ENCODE measurements around the gene KNSTRN.

Gene KNSTRN

DNA sequence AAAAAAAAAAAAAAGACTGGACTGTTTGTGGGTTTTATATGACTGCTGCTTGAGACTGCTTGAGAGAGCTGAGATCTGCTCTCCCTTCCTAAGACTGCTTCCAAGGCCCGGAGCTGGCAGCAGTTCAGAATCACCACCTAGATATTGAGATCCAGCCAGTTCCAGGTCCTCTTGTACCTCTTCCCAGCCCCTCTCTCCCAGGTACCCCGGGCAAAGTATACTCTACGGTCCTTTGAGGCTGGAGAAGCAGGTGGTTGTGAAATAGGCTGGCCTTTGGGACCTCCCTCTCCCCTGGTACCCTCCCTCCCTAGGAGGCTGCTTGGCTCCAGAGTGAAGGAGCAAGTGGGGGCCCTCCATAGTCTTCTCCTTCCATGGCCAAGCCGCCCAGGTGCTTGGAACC lies 45.7 kb downstream of the KNSTRN start:
- H3K27me3 ChIP-seq (ENCODE audit: control insufficient read depth, insufficient read depth, low read length) = no peaks in the 10 kb centered on the region
- no peaks in the 10 kb centered on the region for H3K36me3 ChIP-seq (ENCODE audit: control insufficient read depth, insufficient read depth, low read length)
- no peak overlapping the region for H3K27ac ChIP-seq
- H3K79me2 ChIP-seq = no peaks in the 10 kb centered on the region
- H3K4me2 ChIP-seq (ENCODE audit: low read length) = no peak overlapping the region
- no peak overlapping the region for H3K4me3 ChIP-seq (ENCODE audit: low read depth, low read length)
- TF ChIP-seq, protein P1, sequence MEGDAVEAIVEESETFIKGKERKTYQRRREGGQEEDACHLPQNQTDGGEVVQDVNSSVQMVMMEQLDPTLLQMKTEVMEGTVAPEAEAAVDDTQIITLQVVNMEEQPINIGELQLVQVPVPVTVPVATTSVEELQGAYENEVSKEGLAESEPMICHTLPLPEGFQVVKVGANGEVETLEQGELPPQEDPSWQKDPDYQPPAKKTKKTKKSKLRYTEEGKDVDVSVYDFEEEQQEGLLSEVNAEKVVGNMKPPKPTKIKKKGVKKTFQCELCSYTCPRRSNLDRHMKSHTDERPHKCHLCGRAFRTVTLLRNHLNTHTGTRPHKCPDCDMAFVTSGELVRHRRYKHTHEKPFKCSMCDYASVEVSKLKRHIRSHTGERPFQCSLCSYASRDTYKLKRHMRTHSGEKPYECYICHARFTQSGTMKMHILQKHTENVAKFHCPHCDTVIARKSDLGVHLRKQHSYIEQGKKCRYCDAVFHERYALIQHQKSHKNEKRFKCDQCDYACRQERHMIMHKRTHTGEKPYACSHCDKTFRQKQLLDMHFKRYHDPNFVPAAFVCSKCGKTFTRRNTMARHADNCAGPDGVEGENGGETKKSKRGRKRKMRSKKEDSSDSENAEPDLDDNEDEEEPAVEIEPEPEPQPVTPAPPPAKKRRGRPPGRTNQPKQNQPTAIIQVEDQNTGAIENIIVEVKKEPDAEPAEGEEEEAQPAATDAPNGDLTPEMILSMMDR (IDR thresholded peaks at IDR 0.05) = no peak
- no peak overlapping the region for H3K9ac ChIP-seq
- no peak overlapping the region for H2AFZ ChIP-seq
- H3K4me1 ChIP-seq = no peaks in the 10 kb centered on the region
- no peaks in the 10 kb centered on the region for H3K9me3 ChIP-seq (ENCODE audit: control insufficient read depth, low read length)

DNA sequence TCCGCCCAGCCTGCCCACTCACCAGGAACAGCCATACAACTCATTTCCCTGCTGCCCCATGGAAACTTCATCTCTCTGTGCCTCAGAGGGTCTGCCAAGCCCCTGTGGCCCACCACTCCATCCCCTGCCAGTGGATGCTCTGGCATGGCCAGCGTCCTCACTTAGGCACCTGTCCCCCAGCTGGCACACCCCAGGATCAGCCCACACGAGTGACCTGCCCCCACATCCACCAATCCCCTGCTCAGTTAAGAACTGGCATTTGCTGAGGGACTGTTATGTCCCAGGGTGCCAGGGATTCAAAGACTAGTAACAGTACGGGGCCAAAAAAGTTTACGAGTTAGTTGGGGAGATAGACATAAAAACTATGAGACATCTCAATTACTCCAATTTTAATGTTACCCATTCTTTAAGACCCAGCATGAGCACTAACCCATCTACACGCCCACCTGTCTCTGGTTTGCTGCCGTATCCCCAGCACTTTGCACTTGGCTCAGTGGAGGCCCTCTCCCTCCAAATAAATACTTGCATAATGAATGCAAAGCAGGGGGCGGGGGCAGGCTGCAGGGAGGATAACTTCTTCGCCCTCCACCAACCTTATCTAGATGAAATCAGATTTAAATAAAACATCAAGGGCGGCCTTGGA lies 46.7 kb downstream of the KNSTRN start:
- H3K27me3 ChIP-seq (ENCODE audit: control insufficient read depth, insufficient read depth, low read length) = no peaks in the 10 kb centered on the region
- no peak overlapping the region for H3K4me2 ChIP-seq (ENCODE audit: low read length)
- H3K36me3 ChIP-seq (ENCODE audit: control insufficient read depth, insufficient read depth, low read length) = no peaks in the 10 kb centered on the region
- H3K4me3 ChIP-seq (ENCODE audit: low read depth, low read length) = no peak overlapping the region
- no peak overlapping the region for H3K27ac ChIP-seq
- H3K79me2 ChIP-seq = no peaks in the 10 kb centered on the region
- no peak overlapping the region for H2AFZ ChIP-seq
- H3K4me1 ChIP-seq = no peaks in the 10 kb centered on the region
- H3K9me3 ChIP-seq (ENCODE audit: control insufficient read depth, low read length) = no peaks in the 10 kb centered on the region
- TF ChIP-seq, protein P1 (IDR thresholded peaks at IDR 0.05) = no peak
- H3K9ac ChIP-seq = no peak overlapping the region

DNA sequence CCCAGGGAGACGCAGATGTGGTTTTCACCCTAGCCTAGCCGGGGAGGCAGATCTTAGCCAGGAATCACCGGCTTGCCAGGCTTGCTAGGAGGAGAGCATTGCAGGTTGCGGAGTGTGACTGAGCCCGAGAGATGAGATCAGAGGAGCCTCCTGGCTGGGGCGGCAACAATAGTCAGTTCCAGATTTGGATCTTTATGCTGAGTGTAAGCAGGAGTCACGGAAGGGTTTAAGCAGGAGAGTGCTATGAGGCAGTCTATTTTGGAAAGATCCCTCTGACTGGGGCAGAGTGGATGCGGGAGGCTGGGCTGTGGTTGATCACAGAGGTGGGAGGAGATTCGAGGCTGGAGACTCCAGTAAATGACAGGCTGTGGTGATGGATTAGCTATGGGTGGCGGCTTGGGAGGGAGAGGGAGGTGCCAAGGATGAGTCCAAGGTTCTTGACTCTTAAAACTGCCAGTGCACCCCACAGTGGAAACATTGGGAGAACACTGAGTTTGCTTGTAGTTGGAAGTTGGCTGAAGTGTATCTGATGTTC lies 47.8 kb downstream of the KNSTRN start:
- Histone ChIP-seq H3K9me3 (ENCODE audit: control insufficient read depth, low read length) (no peaks in the 10 kb centered on the region), H3K4me2 (ENCODE audit: low read length) (no peak overlapping the region), H2AFZ (peak overlapping the region; percentile 46), H3K4me3 (ENCODE audit: low read depth, low read length) (no peak overlapping the region), H3K27ac (no peak overlapping the region), H3K36me3 (ENCODE audit: control insufficient read depth, insufficient read depth, low read length) (no peaks in the 10 kb centered on the region), H3K9ac (no peak overlapping the region), H3K27me3 (ENCODE audit: control insufficient read depth, insufficient read depth, low read length) (no peaks in the 10 kb centered on the region), H3K79me2 (no peaks in the 10 kb centered on the region), H3K4me1 (no peaks in the 10 kb centered on the region)
- TF ChIP-seq, protein P1 (IDR thresholded peaks at IDR 0.05) = no peak

DNA sequence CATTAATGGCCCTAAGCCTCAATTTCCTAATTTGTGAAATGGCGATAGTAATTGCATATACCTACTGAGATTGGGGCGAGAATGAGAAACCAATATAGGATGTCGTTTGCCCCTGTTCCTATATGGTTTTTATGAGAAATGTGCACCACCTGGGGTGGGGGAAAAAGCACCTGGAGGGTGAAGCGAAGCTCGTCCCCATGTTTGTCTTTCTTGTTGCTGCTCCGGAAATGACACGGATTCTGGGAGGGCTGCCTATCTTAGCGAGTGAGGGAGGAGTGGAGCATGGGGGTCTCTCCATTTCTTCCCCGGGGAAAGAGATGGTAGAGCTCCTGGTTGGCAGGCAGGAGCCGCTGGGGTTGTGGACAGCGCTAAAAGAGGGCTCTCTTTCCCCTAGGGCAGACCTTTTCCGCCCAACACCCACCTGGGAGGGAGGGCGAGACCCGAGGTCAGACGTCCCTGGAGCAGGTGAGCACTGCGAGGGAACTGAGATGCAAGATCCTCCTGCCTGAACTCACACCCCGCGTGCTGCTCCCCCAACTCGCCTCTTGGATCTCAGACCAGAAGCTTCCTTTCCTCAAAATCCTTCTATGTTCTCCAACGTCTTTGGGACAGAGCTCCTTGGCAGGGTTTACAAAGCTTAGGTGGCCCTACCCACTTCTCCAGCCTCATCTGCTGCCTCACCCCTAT lies 52.6 kb downstream of the KNSTRN start:
- no peaks in the 10 kb centered on the region for H3K9me3 ChIP-seq (ENCODE audit: control insufficient read depth, low read length)
- no peak overlapping the region for H3K9ac ChIP-seq
- no peaks in the 10 kb centered on the region for H3K27me3 ChIP-seq (ENCODE audit: control insufficient read depth, insufficient read depth, low read length)
- TF ChIP-seq, protein P1 (IDR thresholded peaks at IDR 0.05) = no peak
- H3K79me2 ChIP-seq = no peaks in the 10 kb centered on the region
- no peak overlapping the region for H3K4me3 ChIP-seq (ENCODE audit: low read depth, low read length)
- H3K4me2 ChIP-seq (ENCODE audit: low read length) = no peak overlapping the region
- H3K4me1 ChIP-seq = peaks cover 8% of the 10 kb centered on the region
- H3K27ac ChIP-seq = no peak overlapping the region
- no peaks in the 10 kb centered on the region for H3K36me3 ChIP-seq (ENCODE audit: control insufficient read depth, insufficient read depth, low read length)
- peak overlapping the region; percentile 70 for H2AFZ ChIP-seq

All from parathyroid adenoma (tissue), 2 donors.